ENCODE measurements around the gene SUN3. TPM values are rescaled to one million over a fixed set of nuclear protein-coding genes. Genes with fewer than 3 reads are reported as not detected.

Gene SUN3
- total RNA-seq, 1 donor from 2014 or later = not detected

DNA sequence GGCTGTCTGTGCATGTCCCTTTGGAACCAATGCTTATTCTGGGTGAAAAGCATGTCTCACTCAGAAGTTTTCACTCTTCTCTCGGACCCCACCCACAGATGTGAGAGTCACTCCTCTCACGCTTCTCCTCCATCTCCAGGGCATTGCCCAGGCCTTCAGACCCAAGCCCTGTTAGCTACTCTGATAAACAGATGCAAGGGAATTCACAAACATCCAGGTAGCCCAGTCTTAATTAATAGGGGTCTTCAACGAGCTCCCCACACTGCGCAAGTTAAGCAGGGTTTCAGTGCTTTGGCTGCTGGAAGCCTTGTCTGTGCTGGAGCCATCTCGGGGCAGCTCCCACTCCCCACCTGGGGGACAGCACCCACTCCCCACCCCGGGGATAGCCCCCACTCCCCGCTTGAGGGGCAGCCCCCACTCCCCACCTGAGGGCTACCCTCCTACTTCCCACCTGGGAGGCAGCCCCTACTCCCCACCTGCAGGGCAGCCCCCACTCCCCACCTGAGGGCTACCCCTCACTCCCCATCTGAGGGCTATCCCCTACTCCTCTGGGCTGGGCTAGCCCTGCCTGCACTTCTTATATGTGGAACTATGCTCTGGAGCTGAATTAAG lies 89.4 kb downstream of the SUN3 start:
- no peaks in the 10 kb centered on the region for H3K27me3 Mint-ChIP-seq (ENCODE audit: low read depth)
- peak overlapping the region; percentile 96 for H3K27ac Mint-ChIP-seq (ENCODE audit: unreplicated experiment)
- peaks cover 58% of the 10 kb centered on the region for H3K4me1 Mint-ChIP-seq (ENCODE audit: low read depth)
- no peak for TF ChIP-seq CTCF (IDR thresholded peaks at IDR 0.05)
- H3K9me3 Mint-ChIP-seq (ENCODE audit: low read depth) = no peaks in the 10 kb centered on the region
- H3K4me3 Mint-ChIP-seq (ENCODE audit: unreplicated experiment) = no peak overlapping the region
- H3K36me3 Mint-ChIP-seq (ENCODE audit: low read depth) = no peaks in the 10 kb centered on the region
- DNase-seq (ENCODE audit: low spot score) = no peak

- H3K4me3 Mint-ChIP-seq (ENCODE audit: unreplicated experiment) = no peak overlapping the region
- peak overlapping the region; percentile 64 for H3K27ac Mint-ChIP-seq (ENCODE audit: unreplicated experiment)
- H3K27me3 Mint-ChIP-seq (ENCODE audit: low read depth) = no peaks in the 10 kb centered on the region
- H3K36me3 Mint-ChIP-seq (ENCODE audit: low read depth) = no peaks in the 10 kb centered on the region
- no peaks in the 10 kb centered on the region for H3K9me3 Mint-ChIP-seq (ENCODE audit: low read depth)
- peaks cover 51% of the 10 kb centered on the region for H3K4me1 Mint-ChIP-seq (ENCODE audit: low read depth)
- TF ChIP-seq CTCF (IDR thresholded peaks at IDR 0.05) = peak; percentile 48
- no peak for DNase-seq (ENCODE audit: low spot score)
Observed at GRCh38 chr7:47938574-47939165, 90.2 kb downstream of the SUN3 start.

GRCh38 chr7:47937711-47938573 lies 91.0 kb downstream of the SUN3 start:
- no peaks in the 10 kb centered on the region for H3K36me3 Mint-ChIP-seq (ENCODE audit: low read depth)
- no peaks in the 10 kb centered on the region for H3K9me3 Mint-ChIP-seq (ENCODE audit: low read depth)
- TF ChIP-seq CTCF (IDR thresholded peaks at IDR 0.05) = no peak
- H3K27me3 Mint-ChIP-seq (ENCODE audit: low read depth) = no peaks in the 10 kb centered on the region
- H3K4me1 Mint-ChIP-seq (ENCODE audit: low read depth) = peaks cover 49% of the 10 kb centered on the region
- H3K4me3 Mint-ChIP-seq (ENCODE audit: unreplicated experiment) = no peak overlapping the region
- no peak overlapping the region for H3K27ac Mint-ChIP-seq (ENCODE audit: unreplicated experiment)
- no peak for DNase-seq (ENCODE audit: low spot score)

Other genes starting within 250 kb of the SUN3 start
- 0.15 to 0.25 TPM (median 0.23 TPM) in 3 replicates for gene PKD1L1, start 80.6 kb downstream of the SUN3 start, total RNA-seq
- gene HUS1, start 49.5 kb downstream of the SUN3 start, total RNA-seq = 29.0 to 31.1 TPM (median 30.6 TPM) in 3 replicates
- not detected in 3 replicates for gene C7orf57, start 6.4 kb upstream of the SUN3 start, total RNA-seq
- 25.7 to 51.1 TPM (median 48.5 TPM) in 3 replicates for gene UPP1, start 60.2 kb upstream of the SUN3 start, total RNA-seq
- 0.07 to 0.13 TPM (median 0.12 TPM) in 3 replicates for gene ABCA13, start 142.4 kb upstream of the SUN3 start, total RNA-seq